GM10266 (cell line): ENCODE data around the gene CREB5.

ENCODE experiments used
- DNase-seq: peaks from one replicate; pipeline ENCODE4 v3.0.0; 2012; ENCODE audit errors: extremely low spot score
- CTCF ChIP-seq: IDR thresholded peaks from 2 replicates; pipeline ENCODE4 v1.5.1; 2012; ENCODE audit warnings: mild to moderate bottlenecking, low read depth; ENCODE audit not compliant: control insufficient read depth, insufficient read depth; ENCODE audit errors: missing control alignments

CREB5 gene

DNA sequence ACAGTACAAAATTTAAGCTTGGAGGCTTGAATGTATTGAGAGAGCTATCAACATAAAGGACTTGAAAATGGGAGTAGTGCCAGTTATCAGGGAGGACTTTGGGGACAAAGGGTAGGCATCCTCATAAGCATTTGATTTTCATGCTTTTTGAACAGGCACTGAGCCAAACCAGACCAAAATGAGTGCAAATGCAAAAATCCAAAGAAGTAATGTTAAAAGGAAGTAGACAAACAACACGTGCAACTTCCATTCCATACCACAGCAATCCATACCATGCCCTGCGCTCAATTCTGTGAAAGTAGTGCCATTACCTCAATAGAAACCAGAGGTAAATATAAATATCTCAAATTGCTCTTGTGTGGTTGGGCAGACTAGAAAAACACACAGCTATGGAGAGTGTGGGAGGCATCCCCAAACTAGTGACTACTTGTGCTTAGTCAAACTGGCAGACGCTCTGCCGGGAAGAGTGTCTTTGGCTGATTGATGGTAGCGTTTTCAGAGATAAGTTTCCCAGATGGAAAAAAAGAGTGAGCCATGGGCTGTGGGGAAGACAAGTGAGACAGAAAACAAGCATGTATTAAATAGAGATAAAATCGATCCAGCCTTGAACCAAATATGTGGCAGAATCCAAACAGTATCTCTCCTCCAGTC is 161.5 kb downstream of the CREB5 start:
- TF ChIP-seq CTCF: no peak

GRCh38 chr7:28575241-28575643 is 162.9 kb downstream of the CREB5 start:
- DNase-seq: no peak
- no peak for TF ChIP-seq CTCF

More for the DNA sequence above, 161.5 kb downstream of the CREB5 start:
- DNase-seq: no peak

DNA sequence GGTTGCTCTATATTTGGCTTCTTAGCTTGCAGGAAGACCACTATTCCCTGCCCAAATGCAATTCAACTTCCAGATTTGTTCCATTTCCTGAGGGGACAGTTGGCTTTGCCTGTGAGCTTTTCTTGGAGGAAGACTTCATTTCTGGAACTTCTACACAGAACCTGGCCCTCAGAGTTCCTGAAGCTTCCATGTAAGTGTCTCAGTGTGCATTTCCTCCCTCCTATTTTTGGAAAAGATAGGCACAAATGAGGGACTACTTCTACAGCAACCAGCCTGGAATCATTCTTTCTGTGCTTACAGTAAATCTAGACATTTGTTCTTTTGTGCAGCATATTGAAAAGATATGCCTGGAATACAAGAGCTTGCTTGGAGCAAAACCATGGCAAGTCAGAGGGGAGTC is 164.3 kb downstream of the CREB5 start:
- TF ChIP-seq CTCF: no peak
- no peak for DNase-seq

- no peak for DNase-seq
- no peak for TF ChIP-seq CTCF
Measured at GRCh38 chr7:28579571-28579970, 167.3 kb downstream of the CREB5 start.

DNA sequence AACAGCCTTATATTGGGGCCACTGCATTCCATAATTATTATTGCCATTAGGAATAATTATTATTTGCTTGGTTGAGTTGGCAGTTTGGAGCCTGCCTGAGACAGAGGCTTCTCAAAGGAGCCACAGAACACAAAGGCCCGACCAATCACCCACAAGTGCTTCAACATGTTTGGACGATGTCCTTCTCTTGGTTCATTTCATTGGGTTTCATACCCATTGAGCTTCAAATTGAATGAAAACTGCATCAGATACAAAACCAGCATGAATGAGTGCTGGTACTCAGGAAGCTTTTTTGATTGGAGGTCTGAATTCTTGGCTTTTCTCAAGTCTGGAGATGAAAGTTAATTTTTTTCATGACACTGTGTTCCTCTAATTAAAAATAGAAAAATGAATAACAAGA is 168.3 kb downstream of the CREB5 start:
- TF ChIP-seq CTCF: no peak
- no peak for DNase-seq

DNA sequence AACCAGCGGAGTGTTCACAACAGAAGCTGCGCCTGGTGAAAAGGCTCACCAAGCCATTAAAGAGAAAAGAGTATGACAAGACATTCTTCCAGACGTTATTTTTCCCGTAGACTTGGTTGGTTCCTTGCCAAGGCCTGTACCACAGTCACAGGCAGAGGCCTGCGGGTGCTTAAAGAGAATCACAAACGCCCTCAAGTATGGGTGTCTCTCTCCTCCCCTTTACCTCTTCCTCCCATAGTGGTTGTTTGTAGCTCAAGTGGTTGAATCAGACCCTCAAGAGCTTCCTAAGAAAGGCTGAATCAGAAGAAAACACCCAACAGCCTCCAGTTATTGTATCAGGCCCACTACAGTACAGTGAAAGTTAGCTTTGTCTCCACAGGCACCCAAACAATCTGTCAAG is 169.0 kb downstream of the CREB5 start:
- DNase-seq: no peak
- no peak for TF ChIP-seq CTCF

DNA sequence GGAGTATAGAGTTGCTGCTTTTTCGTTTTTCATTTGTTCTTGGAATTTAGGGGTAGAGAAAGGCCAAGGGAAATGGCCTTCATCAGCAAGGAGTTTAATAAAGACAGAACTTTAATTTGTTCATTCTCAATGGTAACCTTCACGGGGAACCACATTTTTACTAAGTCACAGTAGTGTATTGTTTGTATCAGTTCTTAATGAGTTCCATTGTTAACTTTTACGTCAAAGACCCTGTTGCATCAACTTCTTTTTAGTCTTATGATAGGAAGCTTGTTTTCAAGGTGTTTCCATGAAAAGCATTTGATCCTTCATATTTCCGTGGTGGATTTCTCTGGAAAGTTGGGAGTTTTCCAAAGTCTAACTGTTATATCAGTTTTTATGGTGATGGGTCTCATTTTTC is 169.9 kb downstream of the CREB5 start:
- no peak for TF ChIP-seq CTCF
- no peak for DNase-seq
